GM23338 (cell line): ENCODE results near the gene CHGA. TPM values are rescaled to one million over a fixed set of nuclear protein-coding genes. Genes with fewer than 3 reads are reported as not detected.

Experiments used
- ATAC-seq: fragments of 200-7000 bp; cut with Tn5 transposase; 3 replicates; pipeline ENCODE4 v1.9.1; 2020
- DNase-seq: peaks from one replicate; pipeline ENCODE4 v3.0.0-alpha.2; 2015; ENCODE audit warnings: low spot score
- H2AFZ ChIP-seq: fragments of 200-600 bp; sonication (generic); 2 replicates; pipeline ENCODE4 v1.8.0; 2016; ENCODE audit warnings: antibody characterized with exemption, mild to moderate bottlenecking, moderate library complexity
- H3F3A ChIP-seq: fragments of 200-600 bp; sonication (generic); replicated peaks from 2 replicates; pipeline ENCODE4 v1.8.0; 2017; ENCODE audit warnings: antibody characterized with exemption, mixed run types, low read depth
- H3K27ac ChIP-seq: fragments of 200-600 bp; sonication (generic); 2 replicates; pipeline ENCODE4 v1.6.1; 2016; ENCODE audit warnings: low read depth
- H3K27me3 ChIP-seq: fragments of 200-600 bp; sonication (generic); 2 replicates; pipeline ENCODE4 v1.8.0; 2016; ENCODE audit warnings: mild to moderate bottlenecking, mixed run types, moderate library complexity; ENCODE audit not compliant: insufficient read depth
- H3K36me3 ChIP-seq: fragments of 200-600 bp; sonication (generic); 2 replicates; pipeline ENCODE4 v1.8.0; 2016; ENCODE audit warnings: mild to moderate bottlenecking; ENCODE audit not compliant: insufficient read depth
- H3K4me1 ChIP-seq: fragments of 200-600 bp; sonication (generic); 2 replicates; pipeline ENCODE4 v1.8.0; 2016; ENCODE audit warnings: mild to moderate bottlenecking, moderate library complexity; ENCODE audit not compliant: insufficient read depth
- H3K4me2 ChIP-seq: fragments of 200-600 bp; sonication (generic); 2 replicates; pipeline ENCODE4 v1.7.1; 2017; ENCODE audit warnings: mixed run types
- H3K4me3 ChIP-seq: fragments of 200-600 bp; sonication (generic); 2 replicates; pipeline ENCODE4 v1.6.1; 2016; ENCODE audit warnings: mixed run types
- H3K79me2 ChIP-seq: fragments of 200-600 bp; sonication (generic); replicated peaks from 2 replicates; pipeline ENCODE4 v1.8.0; 2017; ENCODE audit warnings: mild to moderate bottlenecking; ENCODE audit not compliant: insufficient read depth
- H3K9me2 ChIP-seq: fragments of 200-600 bp; sonication (generic); 2 replicates; pipeline ENCODE4 v1.8.0; 2017; ENCODE audit not compliant: insufficient read depth
- H4K20me1 ChIP-seq: fragments of 200-600 bp; sonication (generic); replicated peaks from 2 replicates; pipeline ENCODE4 v1.8.0; 2017; ENCODE audit warnings: mild to moderate bottlenecking; ENCODE audit not compliant: insufficient read depth
- H3K27ac Mint-ChIP-seq: 2 replicates; pipeline ENCODE4 v1.8.0; 2020; ENCODE audit warnings: inconsistent platforms, mild to moderate bottlenecking, moderate library complexity, mixed read lengths
- H3K27me3 Mint-ChIP-seq: 3 replicates; pipeline ENCODE4 v1.8.0; 2022; ENCODE audit warnings: low read depth, mild to moderate bottlenecking, moderate library complexity, mixed read lengths, inconsistent platforms; ENCODE audit not compliant: insufficient read depth, poor library complexity
- H3K36me3 Mint-ChIP-seq: 3 replicates; pipeline ENCODE4 v1.8.0; 2021; ENCODE audit warnings: low read depth, mild to moderate bottlenecking, inconsistent platforms, moderate library complexity, mixed read lengths
- H3K4me1 Mint-ChIP-seq: 3 replicates; pipeline ENCODE4 v1.8.0; 2020; ENCODE audit warnings: mild to moderate bottlenecking, inconsistent platforms, mixed read lengths
- H3K4me3 Mint-ChIP-seq: 3 replicates; pipeline ENCODE4 v1.8.0; 2021; ENCODE audit warnings: moderate library complexity, mild to moderate bottlenecking, inconsistent platforms, mixed read lengths
- H3K9me3 Mint-ChIP-seq: 3 replicates; pipeline ENCODE4 v1.8.0; 2020; ENCODE audit warnings: moderate library complexity, mild to moderate bottlenecking, inconsistent platforms, mixed read lengths
- CREB1 ChIP-seq: fragments of 250-450 bp; sonication (Bioruptor Pico); IDR thresholded peaks from 2 replicates; pipeline ENCODE4 v1.5.0; 2020; ENCODE audit warnings: low read depth, mild to moderate bottlenecking, moderate library complexity
- EZH2 ChIP-seq: fragments of 200-600 bp; sonication (generic); IDR thresholded peaks from one replicate; pipeline ENCODE4 v1.8.0; 2017; ENCODE audit warnings: antibody characterized with exemption, mild to moderate bottlenecking, low read depth; ENCODE audit not compliant: unreplicated experiment
- JUNB ChIP-seq: IDR thresholded peaks from one replicate; pipeline ENCODE4 v1.6.1; 2016; ENCODE audit warnings: antibody characterized with exemption; ENCODE audit not compliant: unreplicated experiment
- NANOG ChIP-seq: IDR thresholded peaks from 2 replicates; pipeline ENCODE4 v1.6.1; 2016; ENCODE audit warnings: antibody characterized with exemption, borderline replicate concordance
- POLR2AphosphoS5 ChIP-seq: IDR thresholded peaks from 2 replicates; pipeline ENCODE4 v1.6.1; 2016; ENCODE audit warnings: antibody characterized with exemption, low read depth
- STAT1 ChIP-seq: IDR thresholded peaks from one replicate; pipeline ENCODE4 v1.6.1; 2016; ENCODE audit warnings: antibody characterized with exemption; ENCODE audit not compliant: unreplicated experiment
- ZNF114 ChIP-seq: fragments of 250-450 bp; sonication (Bioruptor Pico); IDR thresholded peaks from 2 replicates; pipeline ENCODE4 v1.5.0; 2020; ENCODE audit warnings: mild to moderate bottlenecking, moderate library complexity
- polyA plus RNA-seq: library from polyadenylated mRNA; unstranded; fragments of >200 nt; fragmentation: Nextera tagmentation; extraction: Ambion mirVana; gene quantifications from 2 replicates; pipeline ENCODE4 v1.2.1, GENCODE V29; 2016
- total RNA-seq: library from RNA; depleted of rRNA; stranded (reverse); fragments of >200 nt; shearing (Covaris generic); gene quantifications from 2 replicates; pipeline ENCODE4 v1.2.3, GENCODE V29; 2014
- TF ChIP-seq, protein P1 (sequence below): IDR thresholded peaks from one replicate; pipeline ENCODE4 v1.6.1; 2018; ENCODE audit warnings: antibody characterized with exemption; ENCODE audit not compliant: unreplicated experiment
- TF ChIP-seq, protein P2 (sequence below): IDR thresholded peaks from 2 replicates; pipeline ENCODE4 v1.6.1; 2016; ENCODE audit warnings: antibody characterized with exemption
- TF ChIP-seq, protein P3 (sequence below): fragments of 250-450 bp; sonication (Bioruptor Pico); IDR thresholded peaks from 2 replicates; pipeline ENCODE4 v1.5.0; 2020; ENCODE audit warnings: mild to moderate bottlenecking, moderate library complexity

Gene CHGA
- total and polyA plus RNA-seq, 2 experiments from 2014 or later: 13.9 to 19.6 TPM

DNA sequence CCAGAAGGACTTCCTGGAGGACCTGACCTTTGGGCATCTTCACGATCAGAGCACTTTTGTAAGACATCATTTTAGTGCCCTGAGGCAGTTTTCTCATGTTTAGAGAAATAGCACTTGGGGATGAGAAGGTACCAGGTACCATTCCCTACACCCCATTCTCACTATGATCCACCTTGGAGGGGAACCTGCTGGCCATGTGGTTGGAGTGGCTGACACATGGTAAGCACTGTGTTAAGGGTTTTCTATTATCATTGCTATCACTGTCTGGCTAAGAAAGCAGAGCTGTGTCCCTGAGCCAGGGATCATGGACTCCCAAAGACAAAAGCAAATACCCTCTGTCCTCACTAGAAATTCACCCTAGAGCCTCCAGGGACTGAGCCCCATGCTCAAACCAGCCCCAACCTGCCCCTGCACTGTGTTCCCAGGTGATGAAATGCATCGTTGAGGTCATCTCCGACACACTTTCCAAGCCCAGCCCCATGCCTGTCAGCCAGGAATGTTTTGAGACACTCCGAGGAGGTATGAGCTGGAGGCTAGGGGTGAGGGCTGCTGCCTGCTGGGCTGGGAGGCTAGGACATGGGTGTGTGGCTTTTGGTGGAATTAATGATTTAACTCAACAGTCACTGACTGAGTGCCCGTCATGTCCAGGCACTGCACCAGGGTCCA lies 3.4 kb downstream of the CHGA start (continued):
- TF ChIP-seq, protein P1, sequence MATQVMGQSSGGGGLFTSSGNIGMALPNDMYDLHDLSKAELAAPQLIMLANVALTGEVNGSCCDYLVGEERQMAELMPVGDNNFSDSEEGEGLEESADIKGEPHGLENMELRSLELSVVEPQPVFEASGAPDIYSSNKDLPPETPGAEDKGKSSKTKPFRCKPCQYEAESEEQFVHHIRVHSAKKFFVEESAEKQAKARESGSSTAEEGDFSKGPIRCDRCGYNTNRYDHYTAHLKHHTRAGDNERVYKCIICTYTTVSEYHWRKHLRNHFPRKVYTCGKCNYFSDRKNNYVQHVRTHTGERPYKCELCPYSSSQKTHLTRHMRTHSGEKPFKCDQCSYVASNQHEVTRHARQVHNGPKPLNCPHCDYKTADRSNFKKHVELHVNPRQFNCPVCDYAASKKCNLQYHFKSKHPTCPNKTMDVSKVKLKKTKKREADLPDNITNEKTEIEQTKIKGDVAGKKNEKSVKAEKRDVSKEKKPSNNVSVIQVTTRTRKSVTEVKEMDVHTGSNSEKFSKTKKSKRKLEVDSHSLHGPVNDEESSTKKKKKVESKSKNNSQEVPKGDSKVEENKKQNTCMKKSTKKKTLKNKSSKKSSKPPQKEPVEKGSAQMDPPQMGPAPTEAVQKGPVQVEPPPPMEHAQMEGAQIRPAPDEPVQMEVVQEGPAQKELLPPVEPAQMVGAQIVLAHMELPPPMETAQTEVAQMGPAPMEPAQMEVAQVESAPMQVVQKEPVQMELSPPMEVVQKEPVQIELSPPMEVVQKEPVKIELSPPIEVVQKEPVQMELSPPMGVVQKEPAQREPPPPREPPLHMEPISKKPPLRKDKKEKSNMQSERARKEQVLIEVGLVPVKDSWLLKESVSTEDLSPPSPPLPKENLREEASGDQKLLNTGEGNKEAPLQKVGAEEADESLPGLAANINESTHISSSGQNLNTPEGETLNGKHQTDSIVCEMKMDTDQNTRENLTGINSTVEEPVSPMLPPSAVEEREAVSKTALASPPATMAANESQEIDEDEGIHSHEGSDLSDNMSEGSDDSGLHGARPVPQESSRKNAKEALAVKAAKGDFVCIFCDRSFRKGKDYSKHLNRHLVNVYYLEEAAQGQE: no peak

DNA sequence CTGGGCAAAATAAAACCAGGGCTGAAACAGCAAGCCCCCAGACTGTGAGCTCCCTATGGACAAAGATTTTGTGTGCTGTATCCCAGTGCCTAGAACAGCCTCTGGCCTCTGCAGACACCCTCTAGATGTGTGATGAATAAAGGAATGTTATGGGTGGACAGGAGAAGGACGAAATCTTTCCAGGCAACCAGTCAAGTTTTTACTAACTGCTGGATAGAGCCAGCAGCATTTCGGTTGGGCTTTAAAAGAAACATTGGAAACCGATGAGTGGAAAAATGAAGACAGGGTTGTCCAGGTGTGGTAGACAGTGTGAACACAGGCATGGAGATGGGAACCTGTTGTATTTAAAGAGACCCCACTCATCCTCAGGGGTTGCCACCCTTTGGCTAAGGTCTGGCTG lies 4.0 kb downstream of the CHGA start:
- peaks cover 4% of the 10 kb centered on the region; the same call in 2 of the 3 replicates for H3K9me3 Mint-ChIP-seq
- TF ChIP-seq JUNB (no peak), POLR2AphosphoS5 (no peak), ZNF114 (CRISPR knock-in tag) (no peak), EZH2 (no peak), NANOG (no peak), STAT1 (no peak), CREB1 (CRISPR knock-in tag) (no peak)
- TF ChIP-seq, protein P1: no peak
- TF ChIP-seq, protein P2, sequence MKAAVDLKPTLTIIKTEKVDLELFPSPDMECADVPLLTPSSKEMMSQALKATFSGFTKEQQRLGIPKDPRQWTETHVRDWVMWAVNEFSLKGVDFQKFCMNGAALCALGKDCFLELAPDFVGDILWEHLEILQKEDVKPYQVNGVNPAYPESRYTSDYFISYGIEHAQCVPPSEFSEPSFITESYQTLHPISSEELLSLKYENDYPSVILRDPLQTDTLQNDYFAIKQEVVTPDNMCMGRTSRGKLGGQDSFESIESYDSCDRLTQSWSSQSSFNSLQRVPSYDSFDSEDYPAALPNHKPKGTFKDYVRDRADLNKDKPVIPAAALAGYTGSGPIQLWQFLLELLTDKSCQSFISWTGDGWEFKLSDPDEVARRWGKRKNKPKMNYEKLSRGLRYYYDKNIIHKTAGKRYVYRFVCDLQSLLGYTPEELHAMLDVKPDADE: no peak
- TF ChIP-seq, protein P3, sequence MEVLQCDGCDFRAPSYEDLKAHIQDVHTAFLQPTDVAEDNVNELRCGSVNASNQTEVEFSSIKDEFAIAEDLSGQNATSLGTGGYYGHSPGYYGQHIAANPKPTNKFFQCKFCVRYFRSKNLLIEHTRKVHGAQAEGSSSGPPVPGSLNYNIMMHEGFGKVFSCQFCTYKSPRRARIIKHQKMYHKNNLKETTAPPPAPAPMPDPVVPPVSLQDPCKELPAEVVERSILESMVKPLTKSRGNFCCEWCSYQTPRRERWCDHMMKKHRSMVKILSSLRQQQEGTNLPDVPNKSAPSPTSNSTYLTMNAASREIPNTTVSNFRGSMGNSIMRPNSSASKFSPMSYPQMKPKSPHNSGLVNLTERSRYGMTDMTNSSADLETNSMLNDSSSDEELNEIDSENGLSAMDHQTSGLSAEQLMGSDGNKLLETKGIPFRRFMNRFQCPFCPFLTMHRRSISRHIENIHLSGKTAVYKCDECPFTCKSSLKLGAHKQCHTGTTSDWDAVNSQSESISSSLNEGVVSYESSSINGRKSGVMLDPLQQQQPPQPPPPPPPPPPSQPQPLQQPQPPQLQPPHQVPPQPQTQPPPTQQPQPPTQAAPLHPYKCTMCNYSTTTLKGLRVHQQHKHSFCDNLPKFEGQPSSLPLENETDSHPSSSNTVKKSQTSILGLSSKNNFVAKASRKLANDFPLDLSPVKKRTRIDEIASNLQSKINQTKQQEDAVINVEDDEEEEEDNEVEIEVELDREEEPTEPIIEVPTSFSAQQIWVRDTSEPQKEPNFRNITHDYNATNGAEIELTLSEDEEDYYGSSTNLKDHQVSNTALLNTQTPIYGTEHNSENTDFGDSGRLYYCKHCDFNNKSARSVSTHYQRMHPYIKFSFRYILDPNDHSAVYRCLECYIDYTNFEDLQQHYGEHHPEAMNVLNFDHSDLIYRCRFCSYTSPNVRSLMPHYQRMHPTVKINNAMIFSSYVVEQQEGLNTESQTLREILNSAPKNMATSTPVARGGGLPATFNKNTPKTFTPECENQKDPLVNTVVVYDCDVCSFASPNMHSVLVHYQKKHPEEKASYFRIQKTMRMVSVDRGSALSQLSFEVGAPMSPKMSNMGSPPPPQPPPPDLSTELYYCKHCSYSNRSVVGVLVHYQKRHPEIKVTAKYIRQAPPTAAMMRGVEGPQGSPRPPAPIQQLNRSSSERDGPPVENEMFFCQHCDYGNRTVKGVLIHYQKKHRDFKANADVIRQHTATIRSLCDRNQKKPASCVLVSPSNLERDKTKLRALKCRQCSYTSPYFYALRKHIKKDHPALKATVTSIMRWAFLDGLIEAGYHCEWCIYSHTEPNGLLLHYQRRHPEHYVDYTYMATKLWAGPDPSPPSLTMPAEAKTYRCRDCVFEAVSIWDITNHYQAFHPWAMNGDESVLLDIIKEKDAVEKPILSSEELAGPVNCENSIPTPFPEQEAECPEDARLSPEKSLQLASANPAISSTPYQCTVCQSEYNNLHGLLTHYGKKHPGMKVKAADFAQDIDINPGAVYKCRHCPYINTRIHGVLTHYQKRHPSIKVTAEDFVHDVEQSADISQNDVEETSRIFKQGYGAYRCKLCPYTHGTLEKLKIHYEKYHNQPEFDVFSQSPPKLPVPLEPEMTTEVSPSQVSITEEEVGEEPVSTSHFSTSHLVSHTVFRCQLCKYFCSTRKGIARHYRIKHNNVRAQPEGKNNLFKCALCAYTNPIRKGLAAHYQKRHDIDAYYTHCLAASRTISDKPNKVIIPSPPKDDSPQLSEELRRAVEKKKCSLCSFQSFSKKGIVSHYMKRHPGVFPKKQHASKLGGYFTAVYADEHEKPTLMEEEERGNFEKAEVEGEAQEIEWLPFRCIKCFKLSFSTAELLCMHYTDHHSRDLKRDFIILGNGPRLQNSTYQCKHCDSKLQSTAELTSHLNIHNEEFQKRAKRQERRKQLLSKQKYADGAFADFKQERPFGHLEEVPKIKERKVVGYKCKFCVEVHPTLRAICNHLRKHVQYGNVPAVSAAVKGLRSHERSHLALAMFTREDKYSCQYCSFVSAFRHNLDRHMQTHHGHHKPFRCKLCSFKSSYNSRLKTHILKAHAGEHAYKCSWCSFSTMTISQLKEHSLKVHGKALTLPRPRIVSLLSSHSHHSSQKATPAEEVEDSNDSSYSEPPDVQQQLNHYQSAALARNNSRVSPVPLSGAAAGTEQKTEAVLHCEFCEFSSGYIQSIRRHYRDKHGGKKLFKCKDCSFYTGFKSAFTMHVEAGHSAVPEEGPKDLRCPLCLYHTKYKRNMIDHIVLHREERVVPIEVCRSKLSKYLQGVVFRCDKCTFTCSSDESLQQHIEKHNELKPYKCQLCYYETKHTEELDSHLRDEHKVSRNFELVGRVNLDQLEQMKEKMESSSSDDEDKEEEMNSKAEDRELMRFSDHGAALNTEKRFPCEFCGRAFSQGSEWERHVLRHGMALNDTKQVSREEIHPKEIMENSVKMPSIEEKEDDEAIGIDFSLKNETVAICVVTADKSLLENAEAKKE: no peak

More for the DNA sequence above, 4.0 kb downstream of the CHGA start:
- Histone ChIP-seq H3K27me3 (peaks cover 11% of the 10 kb centered on the region), H3K4me2 (no peak overlapping the region), H3K9me2 (no peaks in the 10 kb centered on the region), H3K27ac (no peak overlapping the region), H4K20me1 (no peaks in the 10 kb centered on the region), H2AFZ (no peak overlapping the region), H3K4me1 (peaks cover 10% of the 10 kb centered on the region; the same call in 1 of the 2 replicates), H3K4me3 (no peak overlapping the region), H3K79me2 (no peaks in the 10 kb centered on the region), H3F3A (0 out of 2 replicates have a peak, but pooled peaks cover 2% of the 10 kb centered on the region), H3K36me3 (no peaks in the 10 kb centered on the region)
- ATAC-seq (no peak), DNase-seq (no peak)
- Mint-ChIP-seq H3K27me3 (peaks cover 21% of the 10 kb centered on the region), H3K27ac (no peak overlapping the region), H3K4me3 (no peak overlapping the region), H3K4me1 (peaks cover 22% of the 10 kb centered on the region), H3K36me3 (peaks cover 52% of the 10 kb centered on the region)
